GM19372 (cell line): ENCODE data around the gene ZMPSTE24.

Experiments used
- ATAC-seq: cut with Tn5 transposase; IDR thresholded peaks from one replicate; pipeline ENCODE4 v1.9.1; 2021; ENCODE audit warnings: mild to moderate bottlenecking, low read depth, moderate library complexity; ENCODE audit not compliant: unreplicated experiment

Gene ZMPSTE24

GRCh38 chr1:40302475-40302874 lies 44.4 kb downstream of the ZMPSTE24 start:
- ATAC-seq = no peak

- ATAC-seq = no peak
Measured at GRCh38 chr1:40303051-40303771, 45.2 kb downstream of the ZMPSTE24 start.

GRCh38 chr1:40303790-40304189 lies 45.8 kb downstream of the ZMPSTE24 start:
- no peak for ATAC-seq

- no peak for ATAC-seq
Measured at GRCh38 chr1:40305451-40305850, 47.4 kb downstream of the ZMPSTE24 start.

GRCh38 chr1:40305871-40306270 lies 47.8 kb downstream of the ZMPSTE24 start:
- no peak for ATAC-seq

GRCh38 chr1:40306296-40306695 lies 48.3 kb downstream of the ZMPSTE24 start:
- ATAC-seq = no peak

- no peak for ATAC-seq
Measured at GRCh38 chr1:40307186-40307585, 49.1 kb downstream of the ZMPSTE24 start.

- no peak for ATAC-seq
Measured at GRCh38 chr1:40308036-40308727, 50.1 kb downstream of the ZMPSTE24 start.

- ATAC-seq = no peak
Measured at GRCh38 chr1:40309374-40310128, 51.5 kb downstream of the ZMPSTE24 start.

GRCh38 chr1:40310129-40310461 lies 52.1 kb downstream of the ZMPSTE24 start:
- no peak for ATAC-seq

- ATAC-seq = no peak
Measured at GRCh38 chr1:40310983-40311642, 53.1 kb downstream of the ZMPSTE24 start.

GRCh38 chr1:40311692-40312091 lies 53.7 kb downstream of the ZMPSTE24 start:
- no peak for ATAC-seq

- peak; percentile 47 for ATAC-seq
Measured at GRCh38 chr1:40312238-40313205, 54.5 kb downstream of the ZMPSTE24 start.

GRCh38 chr1:40313329-40313957 lies 55.4 kb downstream of the ZMPSTE24 start:
- no peak for ATAC-seq

GRCh38 chr1:40313958-40314720 lies 56.1 kb downstream of the ZMPSTE24 start:
- no peak for ATAC-seq

- no peak for ATAC-seq
Measured at GRCh38 chr1:40314721-40315238, 56.7 kb downstream of the ZMPSTE24 start.

GRCh38 chr1:40315239-40315794 lies 57.3 kb downstream of the ZMPSTE24 start:
- peak; percentile 52 for ATAC-seq
